GM18507 (cell line): ENCODE results near the gene EFCAB10.
A peak's percentile ranks its signal among the peaks of the same experiment; 100 is the strongest.

Source experiments
- DNase-seq: peaks from one replicate; pipeline ENCODE4 v3.0.0; 2011; ENCODE audit warnings: low read depth; ENCODE audit not compliant: insufficient read length; ENCODE audit errors: extremely low spot score
- FAIRE-seq: peaks from 2 replicates; lab custom pipeline; 2011; peaks lifted over from hg19 to GRCh38; lab: Jason Lieb, UNC

EFCAB10 gene, protein sequence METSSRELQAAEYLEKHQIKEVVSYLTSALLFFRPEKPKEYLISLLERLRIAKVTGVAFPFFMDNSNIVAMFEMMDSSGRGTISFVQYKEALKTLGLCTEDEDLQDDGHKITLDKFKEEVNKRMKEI

DNA sequence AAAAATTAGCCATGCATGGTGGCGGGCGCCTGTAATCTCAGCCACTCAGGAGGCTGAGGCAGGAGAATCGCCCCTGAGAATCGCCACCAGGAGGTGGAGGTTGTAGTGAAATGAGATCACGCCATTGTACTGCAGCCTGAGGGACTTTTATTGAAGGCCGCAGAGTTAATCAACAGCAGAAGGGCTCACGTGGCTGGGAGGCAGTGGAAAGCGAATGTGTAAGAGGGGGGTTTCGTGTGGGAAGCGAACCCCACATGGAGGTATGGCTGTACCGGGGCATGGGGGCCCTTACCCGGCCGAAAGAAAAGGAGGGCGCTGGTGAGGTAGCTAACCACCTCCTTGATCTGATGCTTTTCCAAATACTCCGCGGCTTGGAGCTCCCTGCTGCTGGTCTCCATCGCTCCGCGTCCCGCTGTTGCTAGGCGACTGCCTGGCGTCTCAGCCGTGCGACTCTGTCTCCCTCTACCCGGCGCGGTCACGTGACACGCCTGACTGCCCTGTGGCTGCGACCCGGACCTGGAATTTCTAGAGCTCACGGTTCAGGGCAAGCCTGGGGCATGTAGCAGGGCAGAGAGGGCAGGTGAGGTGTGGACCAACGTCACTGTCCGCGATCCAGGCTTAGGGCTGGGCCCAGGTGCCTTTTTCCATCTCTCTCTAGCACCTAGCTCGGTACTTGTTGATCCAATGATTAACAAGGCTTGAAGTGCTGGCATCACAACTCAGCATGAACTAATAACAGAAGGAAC, at the start of gene EFCAB10:
Gene EFCAB10, minus strand, starts transcription at position 428 of the 746 bp plus-strand sequence. Its CDS starts 30 bp downstream, at position 398.
- peak; percentile 65 for FAIRE-seq

DNA sequence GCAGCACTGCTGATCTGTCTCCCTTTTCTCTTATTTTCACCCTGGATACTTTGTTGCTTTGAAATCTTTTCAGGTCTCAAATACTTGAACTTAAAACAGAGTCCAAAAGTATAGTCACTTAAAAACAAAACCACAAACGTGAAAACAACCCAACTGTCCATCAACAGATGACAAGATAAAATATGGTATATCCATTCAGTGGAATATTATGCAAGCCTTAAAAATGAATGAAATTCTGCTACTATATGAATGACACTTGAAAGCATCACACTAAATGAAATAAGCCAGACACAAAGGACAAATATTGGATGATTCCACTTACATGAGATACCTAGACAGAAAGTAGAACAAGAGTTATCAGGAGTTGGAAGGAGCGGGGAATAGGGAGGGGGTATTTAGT, 44.7 kb upstream of the EFCAB10 start:
- no peak for FAIRE-seq

More for the DNA sequence above, at the start of gene EFCAB10:
- DNase-seq = peak; percentile 40

DNA sequence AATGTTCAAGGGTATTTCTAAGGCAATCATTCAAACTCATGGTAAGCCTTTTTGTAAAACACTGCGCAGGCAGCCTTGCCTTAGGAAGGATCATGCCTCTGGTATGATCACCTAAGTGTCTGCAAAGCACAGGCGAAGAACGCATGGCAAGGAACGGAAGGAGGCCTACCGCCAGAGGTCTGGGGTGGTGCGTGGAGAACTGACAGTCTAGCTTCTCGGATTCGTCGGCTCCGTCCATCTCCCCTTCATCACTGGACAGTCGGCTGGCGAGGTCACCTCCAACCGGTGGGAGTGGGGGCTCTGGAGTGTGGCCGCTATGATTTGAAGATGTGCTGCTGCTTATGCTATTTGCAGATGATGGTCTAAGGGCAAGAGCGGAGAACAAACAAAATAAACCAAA, 42.6 kb upstream of the EFCAB10 start:
- no peak for DNase-seq
- FAIRE-seq = no peak

More for the DNA sequence above, 44.7 kb upstream of the EFCAB10 start:
- no peak for DNase-seq

GRCh38 chr7:105623378-105623777, 42.1 kb upstream of the EFCAB10 start:
- FAIRE-seq = no peak
- DNase-seq = no peak

GRCh38 chr7:105622106-105622731, 40.9 kb upstream of the EFCAB10 start:
- no peak for DNase-seq
- FAIRE-seq = no peak

GRCh38 chr7:105621617-105622016, 40.3 kb upstream of the EFCAB10 start:
- DNase-seq (no peak), FAIRE-seq (no peak)

- DNase-seq (no peak), FAIRE-seq (no peak)
These were observed 39.9 kb upstream of the EFCAB10 start for GRCh38 chr7:105621176-105621575.

DNA sequence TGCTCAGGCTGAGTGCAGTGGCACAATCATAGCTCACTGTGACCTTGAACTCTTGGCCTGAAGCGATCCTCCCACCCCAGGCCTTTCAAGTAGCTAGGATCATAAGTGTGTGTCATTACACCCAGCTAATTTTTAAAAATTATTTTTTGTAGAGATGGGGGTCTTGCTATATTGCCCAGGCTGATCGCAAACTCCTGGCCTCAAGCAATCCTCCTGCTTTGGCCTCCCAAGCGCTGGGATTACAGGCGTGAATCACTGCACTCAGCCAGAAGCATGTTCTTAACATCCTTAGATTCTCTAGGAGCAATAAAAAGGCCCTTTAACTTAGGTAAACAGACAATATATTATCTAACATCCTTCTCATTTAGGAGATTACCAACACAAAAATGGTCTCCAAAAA, 38.3 kb upstream of the EFCAB10 start:
- FAIRE-seq (no peak), DNase-seq (no peak)

- DNase-seq = no peak
- FAIRE-seq = no peak
These were observed 36.7 kb upstream of the EFCAB10 start for GRCh38 chr7:105618016-105618296.

DNA sequence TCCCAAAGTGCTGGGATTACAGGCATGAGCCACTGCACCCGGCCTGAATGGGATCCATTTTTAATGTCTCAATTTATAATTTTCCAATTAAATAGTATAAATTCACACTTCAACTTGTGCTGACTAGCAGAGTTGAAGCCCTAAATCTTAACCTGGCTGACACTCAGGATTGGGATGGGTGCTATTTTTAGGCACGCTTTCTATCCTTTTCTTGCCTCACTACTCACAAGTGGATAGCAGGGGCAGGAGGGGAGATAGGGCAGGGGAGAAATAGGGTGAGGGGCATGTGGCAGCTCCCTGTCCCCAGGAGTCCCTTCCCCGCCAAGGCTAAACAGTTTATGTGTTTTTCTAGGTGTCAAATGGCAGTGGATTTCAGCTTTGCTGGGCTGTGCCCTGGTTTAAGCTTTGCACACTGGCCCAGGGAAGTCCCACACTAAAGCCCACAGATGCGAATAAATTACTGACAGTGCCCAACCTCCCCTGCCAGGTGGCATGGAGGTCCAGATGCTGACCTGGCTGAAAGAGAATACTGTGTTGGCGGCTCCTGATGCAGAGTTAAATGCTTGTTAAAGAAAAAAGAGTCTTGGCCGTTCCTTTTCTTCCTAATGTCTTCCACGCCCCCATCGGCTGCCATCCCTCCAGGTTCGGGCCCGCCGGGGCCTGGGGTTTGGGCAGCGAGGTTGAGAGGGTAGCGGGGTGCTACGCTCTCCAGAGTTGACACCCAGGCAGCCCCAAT, 36.2 kb upstream of the EFCAB10 start:
- DNase-seq = no peak
- no peak for FAIRE-seq

GRCh38 chr7:105614341-105614840, 33.1 kb upstream of the EFCAB10 start:
- FAIRE-seq (no peak), DNase-seq (no peak)

- no peak for DNase-seq
- FAIRE-seq = no peak
These were observed 32.5 kb upstream of the EFCAB10 start for GRCh38 chr7:105613611-105614330.

- no peak for FAIRE-seq
- no peak for DNase-seq
These were observed 31.5 kb upstream of the EFCAB10 start for GRCh38 chr7:105612806-105613205.

GRCh38 chr7:105611856-105612775, 30.8 kb upstream of the EFCAB10 start:
- no peak for FAIRE-seq

GRCh38 chr7:105610165-105610930, 29.1 kb upstream of the EFCAB10 start:
- DNase-seq (no peak), FAIRE-seq (no peak)

More at GRCh38 chr7:105611856-105612775, 30.8 kb upstream of the EFCAB10 start:
- DNase-seq = no peak

GRCh38 chr7:105602325-105603305, 21.3 kb upstream of the EFCAB10 start:
- FAIRE-seq (no peak), DNase-seq (no peak)
